Vagina (tissue), 2 donors: Measurements from ENCODE around the gene RAB21. TPM values are rescaled to one million over a fixed set of nuclear protein-coding genes. Genes with fewer than 3 reads are reported as not detected.

Experiments used
- DNase-seq, 2 donors: peaks; one replicate each; pipeline ENCODE4 v3.0.0-alpha.2; 2017; ENCODE audit errors: extremely low spot score in 2 of 2
- H3K27ac ChIP-seq: fragments of 200-600 bp; sonication (generic); one replicate; pipeline ENCODE4 v1.5.1; 2019
- H3K27me3 ChIP-seq: fragments of 200-600 bp; sonication (generic); one replicate; pipeline ENCODE4 v1.5.1; 2019
- H3K36me3 ChIP-seq, 2 donors: fragments of 200-600 bp; sonication (generic); one replicate each; pipeline ENCODE4 v1.5.1; 2017 to 2019
- H3K4me1 ChIP-seq: fragments of 200-600 bp; sonication (generic); one replicate; pipeline ENCODE4 v1.5.1; 2019
- H3K4me3 ChIP-seq, 2 donors: fragments of 200-600 bp; sonication (generic); 1 replicate in 1 of 2; 2 replicates in 1 of 2; pipeline ENCODE4 v1.5.1; 2016 to 2019
- H3K9me3 ChIP-seq: fragments of 200-600 bp; sonication (generic); one replicate; pipeline ENCODE4 v1.5.1; 2019
- POLR2A ChIP-seq, 2 donors: fragments of 450-650 bp; IDR thresholded peaks; one replicate each; pipeline ENCODE4 v1.6.1; 2017; ENCODE audit warnings: antibody characterized with exemption in 2 of 2, mild to moderate bottlenecking in 2 of 2, moderate library complexity in 2 of 2
- POLR2AphosphoS5 ChIP-seq, 2 donors: sonication (generic); formaldehyde crosslinking; IDR thresholded peaks; one replicate each; pipeline ENCODE4 v1.9.0; 2017; ENCODE audit warnings: antibody characterized with exemption in 2 of 2, mild to moderate bottlenecking in 2 of 2, low read depth in 1 of 2; ENCODE audit not compliant: insufficient read depth in 1 of 2
- intact Hi-C: fragments of 100-400 bp; cut with DNase I; formaldehyde crosslinking; loops from one replicate; pipeline ENCODE4 v1.15.1; 2023
- total RNA-seq: library from RNA; depleted of rRNA; stranded (reverse); fragments of >200 nt; gene quantifications from one replicate; pipeline ENCODE4 v1.2.3, GENCODE V29; 2016
- TF ChIP-seq, protein P1 (sequence below), 3 experiments: fragments of 450-650 bp in 2 of 3; fragments of 200-600 bp in 1 of 3; sonication (generic) in 1 of 3; IDR thresholded peaks; one replicate each; pipeline ENCODE4 v1.5.1; 2017 to 2019; ENCODE audit warnings: antibody characterized with exemption in 3 of 3, mild to moderate bottlenecking in 2 of 3, moderate library complexity in 2 of 3

Gene RAB21
- total RNA-seq, 1 donor from 2014 or later, result 21.1 TPM

DNA sequence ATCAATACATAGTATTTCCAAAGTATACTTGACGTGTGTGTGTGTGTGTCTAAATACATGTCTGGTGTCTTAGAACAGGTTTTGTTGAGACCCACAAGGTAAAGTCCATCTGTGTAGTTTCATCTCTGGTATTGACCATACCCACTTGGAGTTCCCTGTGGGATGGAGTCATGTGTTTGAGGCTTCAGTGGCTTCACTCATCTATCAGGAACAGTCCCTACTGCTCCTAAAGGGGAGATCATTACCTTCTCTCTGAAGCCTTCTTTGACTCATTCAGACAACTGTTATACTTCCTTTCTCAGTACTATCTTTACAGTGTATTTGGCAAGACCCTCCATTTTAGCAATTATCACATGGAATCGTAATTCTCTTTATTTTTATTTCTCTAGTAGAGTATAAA lies 14.2 kb downstream of the RAB21 start:
- DNase-seq, result no peak
- intact Hi-C loops, result no loop called here
- peaks cover 44% of the 10 kb centered on the region for H3K4me1 ChIP-seq
- no peak overlapping the region for H3K27ac ChIP-seq
- no peak overlapping the region for H3K4me3 ChIP-seq
- no peaks in the 10 kb centered on the region for H3K27me3 ChIP-seq
- peaks cover 0 to 21% of the 10 kb centered on the region in 2 donors for H3K36me3 ChIP-seq
- no peaks in the 10 kb centered on the region for H3K9me3 ChIP-seq
- TF ChIP-seq POLR2A (IDR thresholded peaks at IDR 0.05) (no peak), POLR2AphosphoS5 (IDR thresholded peaks at IDR 0.05; ENCODE audit: insufficient read depth in 1 of 2, low read depth in 1 of 2) (no peak)
- TF ChIP-seq, protein P1, sequence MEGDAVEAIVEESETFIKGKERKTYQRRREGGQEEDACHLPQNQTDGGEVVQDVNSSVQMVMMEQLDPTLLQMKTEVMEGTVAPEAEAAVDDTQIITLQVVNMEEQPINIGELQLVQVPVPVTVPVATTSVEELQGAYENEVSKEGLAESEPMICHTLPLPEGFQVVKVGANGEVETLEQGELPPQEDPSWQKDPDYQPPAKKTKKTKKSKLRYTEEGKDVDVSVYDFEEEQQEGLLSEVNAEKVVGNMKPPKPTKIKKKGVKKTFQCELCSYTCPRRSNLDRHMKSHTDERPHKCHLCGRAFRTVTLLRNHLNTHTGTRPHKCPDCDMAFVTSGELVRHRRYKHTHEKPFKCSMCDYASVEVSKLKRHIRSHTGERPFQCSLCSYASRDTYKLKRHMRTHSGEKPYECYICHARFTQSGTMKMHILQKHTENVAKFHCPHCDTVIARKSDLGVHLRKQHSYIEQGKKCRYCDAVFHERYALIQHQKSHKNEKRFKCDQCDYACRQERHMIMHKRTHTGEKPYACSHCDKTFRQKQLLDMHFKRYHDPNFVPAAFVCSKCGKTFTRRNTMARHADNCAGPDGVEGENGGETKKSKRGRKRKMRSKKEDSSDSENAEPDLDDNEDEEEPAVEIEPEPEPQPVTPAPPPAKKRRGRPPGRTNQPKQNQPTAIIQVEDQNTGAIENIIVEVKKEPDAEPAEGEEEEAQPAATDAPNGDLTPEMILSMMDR (IDR thresholded peaks at IDR 0.05), result no peak

DNA sequence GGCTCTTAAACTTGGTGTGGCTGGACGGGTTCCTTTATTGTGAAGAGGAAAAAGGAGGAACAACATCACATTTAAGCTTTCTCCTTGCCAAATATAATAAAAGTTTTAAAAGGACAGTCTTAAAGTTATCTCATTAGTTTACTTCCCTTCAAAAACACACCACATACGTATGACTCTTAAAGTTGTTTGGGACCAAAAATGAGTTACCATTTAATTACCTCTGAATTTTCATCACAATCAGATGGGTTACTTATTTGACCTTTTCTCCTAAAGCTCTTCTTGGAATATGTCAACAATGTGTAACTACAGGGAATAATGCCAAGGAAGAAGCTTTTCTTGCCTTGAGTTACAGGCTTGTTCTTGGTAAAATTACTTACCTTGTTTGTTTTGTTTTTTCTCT lies 16.4 kb downstream of the RAB21 start:
- H3K27me3 ChIP-seq, result no peaks in the 10 kb centered on the region
- no peak for DNase-seq
- no peak overlapping the region for H3K27ac ChIP-seq
- no peak overlapping the region for H3K4me3 ChIP-seq
- intact Hi-C loops, result no loop called here
- TF ChIP-seq POLR2AphosphoS5 (IDR thresholded peaks at IDR 0.05; ENCODE audit: insufficient read depth in 1 of 2, low read depth in 1 of 2) (no peak), POLR2A (IDR thresholded peaks at IDR 0.05) (no peak)
- TF ChIP-seq, protein P1 (IDR thresholded peaks at IDR 0.05), result no peak
- H3K36me3 ChIP-seq, result peaks cover 0 to 25% of the 10 kb centered on the region in 2 donors
- H3K4me1 ChIP-seq, result peaks cover 26% of the 10 kb centered on the region
- no peaks in the 10 kb centered on the region for H3K9me3 ChIP-seq

DNA sequence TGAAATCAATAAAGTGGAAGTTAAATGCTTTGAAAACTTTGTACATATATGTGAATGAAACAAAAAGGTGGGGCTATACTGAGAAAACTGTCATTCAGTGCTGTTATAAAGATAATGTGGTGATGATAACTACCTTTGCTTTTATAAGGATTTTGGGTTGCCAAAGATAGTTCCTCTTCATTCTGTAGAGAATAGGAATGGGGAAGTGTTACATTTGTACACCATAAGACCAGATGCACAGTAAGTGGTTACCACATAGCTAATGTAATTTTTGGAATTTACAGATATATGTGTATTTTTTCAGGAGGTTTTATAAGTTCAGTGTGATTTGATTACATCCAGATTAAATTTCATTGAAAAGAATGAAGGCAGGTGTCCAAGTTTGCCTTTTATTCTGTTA lies 18.1 kb downstream of the RAB21 start:
- Histone ChIP-seq H3K4me1 (peaks cover 19% of the 10 kb centered on the region), H3K27ac (no peak overlapping the region), H3K27me3 (no peaks in the 10 kb centered on the region), H3K4me3 (no peak overlapping the region), H3K9me3 (no peaks in the 10 kb centered on the region), H3K36me3 (peaks cover 0 to 25% of the 10 kb centered on the region in 2 donors)
- intact Hi-C loops, result no loop called here
- no peak for TF ChIP-seq POLR2AphosphoS5 (IDR thresholded peaks at IDR 0.05; ENCODE audit: insufficient read depth in 1 of 2, low read depth in 1 of 2)
- TF ChIP-seq, protein P1 (IDR thresholded peaks at IDR 0.05), result no peak
- TF ChIP-seq POLR2A (IDR thresholded peaks at IDR 0.05), result no peak
- no peak for DNase-seq

DNA sequence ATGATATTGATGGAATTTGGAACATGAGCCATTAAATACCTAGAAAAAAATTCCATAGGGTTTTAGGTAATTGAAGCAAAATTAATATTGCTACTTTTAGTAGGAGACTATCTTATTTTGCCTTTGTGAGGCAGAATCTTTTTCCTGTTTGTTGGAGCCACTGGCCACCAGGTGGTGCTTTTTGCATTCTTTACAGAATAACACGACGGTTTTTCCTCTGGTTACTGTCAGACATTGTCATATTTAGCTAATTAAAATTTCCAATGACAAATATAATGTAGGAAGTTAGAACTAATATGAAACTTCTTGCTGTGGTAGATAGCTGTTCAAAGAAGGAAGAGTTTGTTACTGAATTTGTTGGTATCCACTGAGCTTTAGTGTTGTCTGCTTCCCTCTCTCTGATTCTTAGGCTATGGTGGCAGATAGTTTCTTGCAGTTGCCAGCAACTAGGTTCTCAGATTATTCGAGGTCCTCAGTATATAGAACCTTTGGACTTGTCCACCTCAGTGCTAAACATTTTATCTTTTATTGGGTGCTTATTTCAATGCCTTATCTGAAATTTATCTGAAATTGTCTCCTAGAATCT lies 25.7 kb downstream of the RAB21 start:
- TF ChIP-seq, protein P1 (IDR thresholded peaks at IDR 0.05), result peak; percentile 14 to 58 (median 49)
- TF ChIP-seq POLR2AphosphoS5 (IDR thresholded peaks at IDR 0.05; ENCODE audit: insufficient read depth in 1 of 2, low read depth in 1 of 2), result no peak
- no peak overlapping the region for H3K4me3 ChIP-seq
- intact Hi-C loops, result no loop called here
- H3K27ac ChIP-seq, result no peak overlapping the region
- H3K36me3 ChIP-seq, result peaks cover 0 to 7% of the 10 kb centered on the region in 2 donors
- H3K27me3 ChIP-seq, result no peaks in the 10 kb centered on the region
- H3K9me3 ChIP-seq, result no peaks in the 10 kb centered on the region
- no peak for DNase-seq
- H3K4me1 ChIP-seq, result peaks cover 3% of the 10 kb centered on the region

DNA sequence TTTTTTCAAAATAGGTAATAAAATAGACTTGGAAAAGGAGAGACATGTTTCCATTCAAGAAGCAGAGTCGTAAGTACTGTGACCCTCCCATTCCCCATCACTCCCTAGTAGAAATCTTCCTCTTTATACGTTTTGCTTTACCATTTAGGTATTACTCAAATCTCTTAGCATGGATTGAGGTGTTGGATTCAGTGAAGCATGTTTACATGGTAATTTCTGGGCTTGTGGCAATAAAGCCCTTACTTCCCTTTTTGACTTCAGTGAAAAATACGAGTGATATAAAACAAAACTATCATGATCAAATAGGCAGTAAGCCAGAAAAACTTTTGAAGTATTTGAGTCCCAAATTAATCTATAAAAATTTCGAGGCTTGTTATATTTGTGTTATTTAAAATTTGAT lies 27.4 kb downstream of the RAB21 start:
- DNase-seq, result no peak
- intact Hi-C loops, result no loop called here
- Histone ChIP-seq H3K4me1 (peaks cover 3% of the 10 kb centered on the region), H3K36me3 (peaks cover 0 to 18% of the 10 kb centered on the region in 2 donors), H3K27me3 (no peaks in the 10 kb centered on the region), H3K27ac (no peak overlapping the region), H3K4me3 (no peak overlapping the region), H3K9me3 (no peaks in the 10 kb centered on the region)
- TF ChIP-seq POLR2AphosphoS5 (IDR thresholded peaks at IDR 0.05; ENCODE audit: insufficient read depth in 1 of 2, low read depth in 1 of 2) (no peak), POLR2A (IDR thresholded peaks at IDR 0.05) (no peak)
- TF ChIP-seq, protein P1 (IDR thresholded peaks at IDR 0.05), result no peak
